B cell (primary cell): Measurements from ENCODE around the gene FRYL.

Experiments used
- CTCF ChIP-seq: fragments of 200-600 bp; IDR thresholded peaks from one replicate; pipeline ENCODE4 v1.8.0; 2022; ENCODE audit warnings: antibody characterized with exemption, mild to moderate bottlenecking
- EZH2 ChIP-seq: IDR thresholded peaks from 2 replicates; pipeline ENCODE4 v1.6.1; 2012; ENCODE audit warnings: borderline replicate concordance, low read depth, mild to moderate bottlenecking, moderate library complexity, low read length; ENCODE audit not compliant: insufficient read depth, poor library complexity, severe bottlenecking

DNA sequence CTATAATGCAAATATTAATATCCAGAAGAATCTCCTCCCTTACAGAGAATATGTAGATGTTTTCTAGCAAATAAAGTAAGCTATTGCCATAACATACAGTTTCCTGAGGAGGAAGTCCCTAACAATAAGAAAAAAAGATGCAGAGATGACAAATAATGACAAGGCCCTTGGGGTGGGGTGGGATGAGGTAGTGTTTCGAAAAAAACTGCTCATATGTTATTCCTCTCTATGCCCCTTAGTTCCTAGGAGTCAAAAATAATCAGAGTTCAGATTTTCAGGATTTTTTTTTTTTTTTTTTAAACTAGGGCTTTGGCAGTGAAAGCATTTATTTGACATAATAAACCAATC lies 191.0 kb downstream of the FRYL start:
- no peak for TF ChIP-seq CTCF
- no peak for TF ChIP-seq EZH2
